ENCODE data around the gene NAP1L5.

The NAP1L5 gene

DNA sequence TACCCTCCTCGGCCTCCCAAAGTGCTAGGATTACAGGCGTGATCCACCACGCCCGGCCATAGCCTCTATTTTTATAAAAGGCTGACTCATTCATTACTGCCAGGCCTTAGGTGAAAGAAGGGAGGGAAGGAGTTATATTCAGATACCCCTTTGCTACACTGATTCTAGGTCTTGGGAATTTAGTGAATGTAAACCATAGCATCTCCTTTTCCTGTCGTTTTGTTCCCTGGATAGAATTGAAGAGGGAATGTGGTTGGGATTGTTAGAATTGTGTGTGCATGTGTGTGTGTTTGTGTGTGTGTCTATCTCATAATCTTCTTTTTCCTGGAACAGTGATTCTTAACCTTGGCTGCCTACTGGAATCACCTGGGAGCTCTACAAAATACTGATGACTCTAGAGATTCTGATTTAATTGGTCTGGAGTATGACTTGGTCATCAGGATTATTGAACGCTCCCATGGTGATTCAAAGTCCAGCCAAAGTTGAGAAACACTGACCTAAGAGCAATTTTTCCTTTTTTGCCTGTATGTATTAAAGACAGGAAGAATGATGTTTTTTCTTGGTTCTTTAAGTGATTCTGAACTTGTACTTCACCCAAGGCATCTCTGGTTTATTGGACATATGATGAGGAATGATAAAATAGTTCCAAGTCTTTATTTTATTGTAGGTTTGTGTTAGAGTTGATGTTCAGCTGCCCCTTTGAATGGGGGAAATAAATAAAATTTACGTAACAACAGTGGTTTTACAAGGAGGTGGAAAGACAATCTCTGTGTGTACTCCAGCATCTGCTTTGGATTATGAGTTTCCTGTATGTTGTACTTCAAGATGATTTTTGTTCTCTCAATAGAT lies 37.0 kb downstream of the NAP1L5 start:
- TF ChIP-seq ZNF274 (IDR thresholded peaks at IDR 0.05; ENCODE audit: low read depth, low read length) = no peak
- H3K4me3 ChIP-seq (ENCODE audit: low read length) = no peak overlapping the region

DNA sequence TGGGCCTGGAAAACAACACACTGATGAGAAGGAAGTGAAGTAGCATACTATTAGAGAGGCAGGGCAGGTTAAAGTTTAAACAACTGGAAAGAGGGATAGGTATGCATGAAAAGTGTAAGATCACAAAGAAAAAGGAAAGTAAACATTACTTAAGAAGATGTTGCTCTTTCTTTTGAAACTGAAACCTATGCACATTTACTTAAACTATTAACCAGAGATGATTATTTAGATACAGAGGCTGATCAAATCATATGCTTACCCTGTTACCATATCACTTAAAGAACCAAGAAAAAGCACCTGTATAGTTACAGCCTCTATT lies 37.8 kb downstream of the NAP1L5 start:
- no peak for TF ChIP-seq ZNF274 (IDR thresholded peaks at IDR 0.05; ENCODE audit: low read depth, low read length)
- no peak overlapping the region for H3K4me3 ChIP-seq (ENCODE audit: low read length)

DNA sequence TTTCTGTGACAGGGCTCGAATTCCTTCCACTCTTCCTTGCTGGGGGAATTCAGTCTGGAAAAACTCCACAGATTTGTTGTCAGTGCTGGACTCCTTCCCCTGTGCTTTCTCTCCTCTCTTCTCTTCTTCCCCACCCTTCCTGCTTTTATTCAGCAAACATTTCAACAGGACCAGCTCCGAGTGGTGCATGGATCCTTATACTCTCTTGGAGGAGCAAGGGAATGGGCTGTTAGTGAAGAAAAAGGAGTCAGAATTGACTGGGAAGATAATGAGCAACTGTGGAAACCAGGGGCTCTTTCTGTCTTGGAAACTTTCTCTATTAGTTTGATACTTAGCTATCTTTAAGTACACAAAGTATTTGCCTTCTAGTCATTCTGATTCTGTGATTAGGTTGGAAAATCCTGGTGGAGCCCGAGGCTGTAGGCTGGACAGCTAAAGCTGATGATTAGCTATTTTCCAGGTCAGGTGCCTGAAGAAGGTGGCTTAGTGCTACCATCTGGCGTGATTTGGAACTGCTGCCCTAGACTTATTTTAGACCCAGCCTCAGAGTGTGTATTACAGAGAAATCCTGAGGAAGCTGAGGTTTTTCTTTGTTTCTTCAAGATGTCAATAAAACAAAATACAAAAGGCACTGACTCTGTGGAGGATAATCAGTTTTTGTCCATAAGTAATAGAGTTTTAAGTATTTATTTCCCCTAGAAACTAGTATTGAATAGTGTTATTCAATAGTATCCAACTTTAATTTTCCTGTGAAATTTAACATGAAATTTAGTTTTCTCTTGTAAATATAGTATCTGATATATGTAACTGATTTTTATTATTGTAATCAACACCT lies 38.4 kb downstream of the NAP1L5 start:
- H3K4me3 ChIP-seq (ENCODE audit: low read length) = no peak overlapping the region

DNA sequence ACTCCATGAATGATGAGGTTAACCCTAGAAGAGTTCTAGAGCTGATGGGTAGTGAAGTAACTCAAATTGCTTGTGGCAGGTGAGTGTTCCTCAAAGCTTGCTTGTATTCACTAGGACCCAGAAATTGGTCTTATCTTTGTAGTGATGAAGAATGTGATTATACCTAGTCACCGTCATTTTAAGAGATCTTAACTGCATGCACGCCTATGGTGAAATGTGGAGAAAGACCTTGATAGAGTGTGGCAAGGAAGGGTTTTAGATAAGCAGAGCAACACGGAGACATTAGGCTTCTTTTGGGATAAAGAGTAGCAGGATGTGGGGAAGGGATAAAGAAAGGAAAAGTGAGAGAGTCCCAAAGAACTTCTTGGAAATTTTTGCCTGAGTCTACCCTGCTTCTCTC lies 42.4 kb downstream of the NAP1L5 start:
- H3K4me3 ChIP-seq (ENCODE audit: low read length) = no peak overlapping the region
- no peak for TF ChIP-seq ZNF274 (IDR thresholded peaks at IDR 0.05; ENCODE audit: low read depth, low read length)

More for the DNA sequence above, 38.4 kb downstream of the NAP1L5 start:
- no peak for TF ChIP-seq ZNF274 (IDR thresholded peaks at IDR 0.05; ENCODE audit: low read depth, low read length)

DNA sequence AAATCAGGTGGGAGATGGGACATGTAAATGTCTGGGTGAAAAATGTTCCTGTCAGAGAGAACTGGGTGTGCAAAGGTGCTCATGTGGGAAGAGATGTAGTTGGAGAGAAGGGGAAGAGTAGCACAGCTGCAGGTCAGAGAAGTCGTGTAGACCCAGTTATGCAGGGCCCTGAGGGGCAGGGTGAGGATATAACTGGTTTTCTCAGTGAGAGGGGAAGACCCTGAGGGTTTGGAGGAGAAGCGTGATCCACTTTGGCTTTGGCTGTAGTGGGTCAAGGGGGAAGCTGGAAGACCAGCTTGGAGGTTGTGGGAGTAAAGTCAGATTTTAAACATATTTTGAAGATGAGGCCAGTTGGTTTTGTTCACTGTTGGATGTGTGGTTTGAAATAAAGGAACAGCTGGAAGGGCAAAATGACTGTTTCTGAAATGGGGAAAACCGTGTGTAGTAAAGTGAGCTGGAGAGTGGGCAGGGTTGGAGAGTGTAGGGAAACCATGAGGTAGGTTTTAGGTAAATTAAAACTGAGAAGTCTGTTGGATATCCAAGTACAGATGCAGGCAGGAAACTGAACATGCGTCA lies 44.2 kb downstream of the NAP1L5 start:
- no peak overlapping the region for H3K4me3 ChIP-seq (ENCODE audit: low read length)
- TF ChIP-seq ZNF274 (IDR thresholded peaks at IDR 0.05; ENCODE audit: low read depth, low read length) = no peak

DNA sequence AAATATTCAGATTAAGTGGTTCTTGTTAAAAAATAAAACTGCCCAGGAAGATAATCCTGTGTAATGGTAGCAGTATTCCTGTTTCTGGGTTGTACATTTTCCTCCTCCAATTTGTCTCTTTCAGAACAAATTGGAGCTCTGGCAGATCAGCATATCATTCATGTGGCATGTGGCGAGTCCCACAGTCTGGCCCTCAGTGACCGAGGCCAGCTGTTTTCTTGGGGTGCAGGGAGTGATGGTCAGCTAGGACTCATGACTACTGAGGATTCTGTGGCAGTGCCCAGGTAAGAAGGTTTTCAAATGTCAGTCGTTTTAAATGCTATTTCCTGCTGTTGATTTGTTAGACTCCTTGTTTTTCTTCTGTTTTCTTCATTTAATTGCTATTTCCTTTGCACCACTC lies 47.9 kb downstream of the NAP1L5 start:
- no peak overlapping the region for H3K4me3 ChIP-seq (ENCODE audit: low read length)
- TF ChIP-seq ZNF274 (IDR thresholded peaks at IDR 0.05; ENCODE audit: low read depth, low read length) = no peak

DNA sequence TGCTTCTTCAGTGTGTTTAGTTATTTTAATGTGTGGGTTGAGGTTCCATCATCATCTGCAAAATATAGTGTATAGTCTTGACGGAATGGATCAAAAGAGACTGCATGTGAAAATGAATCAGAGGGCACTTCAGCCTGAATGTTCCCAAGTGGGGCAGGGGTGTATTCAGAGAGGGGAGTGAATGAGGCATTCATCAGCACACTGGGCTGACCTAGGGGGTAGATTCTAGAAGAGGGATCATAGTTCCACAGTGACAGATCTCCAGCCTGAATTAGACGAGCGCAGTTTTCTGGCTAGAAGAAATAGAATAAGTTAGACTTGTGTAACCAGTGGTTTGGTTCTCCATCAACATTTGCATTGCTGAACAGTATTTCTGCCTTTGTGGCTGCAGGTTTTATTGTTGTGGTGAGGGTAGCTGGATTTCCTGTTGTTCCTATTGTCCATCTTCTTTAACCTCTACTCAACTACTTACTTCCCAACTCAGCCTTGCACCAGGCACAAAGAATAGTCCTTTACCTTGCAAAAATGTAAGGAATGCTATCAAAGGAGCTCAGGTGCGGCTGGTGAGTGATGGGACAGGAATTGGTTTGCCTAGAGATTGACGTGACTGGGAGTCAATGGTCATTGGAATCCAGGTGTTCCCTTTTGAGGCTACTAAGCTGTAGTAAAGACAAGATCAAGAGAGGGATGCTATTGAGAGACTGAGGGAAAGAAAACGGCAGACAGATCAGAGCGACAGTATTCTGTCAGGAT lies 50.9 kb downstream of the NAP1L5 start:
- no peak for TF ChIP-seq ZNF274 (IDR thresholded peaks at IDR 0.05; ENCODE audit: low read depth, low read length)
- H3K4me3 ChIP-seq (ENCODE audit: low read length) = no peak overlapping the region

DNA sequence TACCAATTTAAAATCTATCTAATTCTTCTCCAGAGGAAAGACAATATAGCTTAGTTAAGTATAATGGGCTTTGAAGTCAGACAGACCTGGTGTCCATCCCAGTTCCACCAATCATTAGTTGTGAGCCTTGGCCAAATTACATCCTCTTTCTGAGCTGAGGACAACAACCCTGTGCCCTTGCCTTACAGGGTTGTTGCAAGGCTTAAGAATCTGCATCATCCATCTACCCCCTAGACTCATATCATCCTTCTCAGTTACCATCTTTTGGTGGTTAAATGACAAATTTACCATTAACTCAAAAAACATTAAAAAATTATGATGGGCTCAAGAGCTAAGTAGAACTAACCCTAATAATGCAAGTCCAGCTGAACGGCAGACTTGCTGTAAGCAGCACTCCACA lies 51.6 kb downstream of the NAP1L5 start:
- no peak for TF ChIP-seq ZNF274 (IDR thresholded peaks at IDR 0.05; ENCODE audit: low read depth, low read length)
- no peak overlapping the region for H3K4me3 ChIP-seq (ENCODE audit: low read length)
